ENCODE data around the gene TJP3.
A peak's percentile ranks its signal among the peaks of the same experiment; 100 is the strongest.

The TJP3 gene

DNA sequence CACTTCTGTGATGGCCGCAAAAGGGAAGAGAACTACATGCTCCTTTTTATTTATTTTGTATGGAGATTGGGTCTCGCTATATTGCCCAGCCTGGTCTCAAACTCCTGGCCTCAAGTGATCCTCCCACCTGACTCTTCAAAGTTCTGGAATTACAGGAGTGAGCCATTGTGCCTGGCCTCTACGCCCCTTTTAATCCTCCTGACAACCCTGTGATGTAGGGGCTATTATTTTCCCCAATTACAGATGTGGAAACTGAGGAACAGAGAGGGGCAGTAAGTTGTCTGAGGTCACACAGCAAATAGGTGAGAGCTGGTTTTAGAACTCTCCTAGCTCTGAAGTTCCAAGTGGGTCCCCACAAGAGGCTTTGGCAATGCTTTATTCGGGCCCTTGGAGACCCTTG lies 11.7 kb downstream of the TJP3 start:
- DNase-seq: no peak

DNA sequence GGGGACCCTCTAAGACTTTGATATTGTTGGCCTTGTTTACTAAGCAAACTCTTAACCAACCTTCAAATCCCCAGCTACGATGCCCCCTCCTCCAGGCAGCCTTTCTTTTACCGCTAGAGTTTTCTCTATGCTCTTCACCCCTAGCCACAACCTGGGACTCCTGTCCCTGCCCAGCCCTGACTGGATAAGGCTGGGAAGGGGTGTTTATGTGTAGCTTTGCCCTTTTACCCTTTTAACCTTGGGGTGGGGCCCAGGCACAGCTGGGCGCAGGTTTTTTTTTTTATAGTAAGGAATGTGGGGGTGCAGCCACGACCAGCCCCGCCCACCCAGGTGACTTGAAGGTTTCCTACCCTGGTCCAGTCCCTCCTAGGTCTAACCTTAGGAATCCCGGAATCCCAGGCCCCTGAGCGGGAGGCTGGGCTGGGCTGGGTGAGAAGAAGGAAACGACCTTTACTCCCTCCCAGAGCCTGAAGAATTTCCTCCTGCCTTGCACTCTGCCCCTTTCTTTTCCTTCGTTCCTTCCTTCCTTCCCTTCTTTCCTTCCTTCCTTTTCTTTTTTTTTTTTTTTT lies 12.2 kb downstream of the TJP3 start:
- DNase-seq: no peak

DNA sequence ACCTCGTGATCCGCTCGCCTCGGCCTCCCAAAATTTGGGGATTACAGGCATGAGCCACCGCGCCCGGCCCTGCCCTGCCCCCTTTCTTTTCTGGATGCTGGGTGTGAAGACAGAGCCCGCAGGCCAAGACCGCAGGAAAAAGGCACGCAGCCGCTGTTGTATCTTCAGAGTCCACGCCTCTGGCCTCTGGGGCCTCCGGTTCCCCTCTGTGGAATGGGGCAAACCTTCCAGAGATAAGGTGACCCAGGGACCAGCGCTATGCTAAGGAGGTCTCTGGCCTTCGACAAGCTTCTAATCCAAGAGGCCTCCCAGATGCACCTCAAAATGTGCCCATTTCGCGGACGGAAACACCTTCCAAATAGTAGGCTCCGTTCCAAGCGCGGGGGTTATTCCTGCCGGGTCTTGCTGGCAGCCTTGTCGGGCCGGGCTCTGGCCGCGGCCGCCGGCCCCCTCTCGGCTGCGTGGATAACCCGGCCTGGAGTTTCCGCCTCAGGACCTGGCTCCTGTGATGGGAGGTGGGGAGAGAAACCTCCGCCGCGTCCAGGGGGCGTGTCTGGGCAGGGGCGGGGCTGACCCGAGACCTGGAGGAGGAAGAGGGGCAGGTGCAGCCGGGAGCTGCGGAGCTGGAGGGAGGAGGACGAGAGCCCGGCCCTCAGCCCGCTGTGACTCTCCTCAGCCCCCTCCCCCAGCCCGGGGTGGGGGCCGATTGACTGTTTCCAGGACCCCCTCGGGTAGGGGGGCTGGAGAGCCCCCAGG lies 13.1 kb downstream of the TJP3 start:
- peak; percentile 91 for DNase-seq

DNA sequence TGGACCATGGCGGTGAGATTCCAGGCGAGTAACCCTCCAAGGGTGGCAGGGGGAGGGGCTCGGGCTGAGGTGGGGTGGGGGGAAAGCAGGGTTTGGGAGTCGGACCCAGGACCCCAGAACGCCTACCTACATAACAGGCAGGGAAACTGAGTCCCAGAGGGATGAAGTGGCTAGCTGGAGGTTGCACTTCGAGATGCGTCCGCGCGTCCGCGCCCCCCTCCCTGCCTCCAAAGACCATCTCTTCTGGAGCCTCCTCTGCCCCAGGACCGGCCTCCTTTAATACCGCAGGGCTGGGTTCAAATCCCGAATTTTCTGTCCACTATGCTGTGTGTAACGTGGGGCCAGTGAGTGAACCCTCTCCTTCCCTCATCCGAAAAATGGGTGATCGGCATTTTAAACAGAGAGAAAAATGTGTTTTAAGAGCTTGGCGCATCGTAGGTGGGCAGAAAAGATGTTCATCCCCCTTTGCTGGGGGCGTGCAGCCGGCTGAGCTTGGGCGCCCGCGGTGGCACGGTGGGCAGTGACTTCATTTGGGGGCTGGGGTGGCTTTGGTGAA lies 13.8 kb downstream of the TJP3 start:
- no peak for DNase-seq

DNA sequence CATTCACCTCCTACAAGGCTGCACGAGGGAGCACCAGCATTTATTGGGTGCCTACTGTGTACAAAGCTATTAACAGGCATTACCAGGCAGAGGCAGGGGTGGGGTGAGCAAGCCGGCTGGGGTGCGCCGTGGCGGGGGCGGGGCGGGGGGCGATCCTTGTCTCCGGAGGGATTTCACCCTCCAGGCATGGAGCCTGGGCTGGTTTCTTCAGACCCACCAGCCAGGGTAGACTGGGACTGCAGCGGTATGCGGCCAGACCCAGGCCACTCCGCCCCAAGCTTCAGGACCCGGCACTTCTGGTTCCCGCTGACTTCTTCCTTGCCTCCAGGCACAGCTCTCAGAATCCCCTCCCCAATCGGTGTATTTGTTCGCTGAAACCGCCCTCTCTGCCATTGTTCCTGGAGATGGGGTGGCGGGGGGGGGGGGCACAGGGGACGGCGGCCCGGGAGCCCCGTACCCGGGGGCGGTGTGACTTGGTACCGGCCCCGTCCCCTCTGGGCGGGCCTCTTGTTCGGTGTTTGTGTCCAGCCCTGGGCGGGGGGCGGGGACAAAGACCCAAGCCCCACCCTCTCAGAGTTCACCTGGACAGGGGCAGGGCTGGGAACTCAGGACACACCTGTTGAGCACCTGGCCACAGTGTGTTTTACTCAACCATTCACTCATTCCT lies 14.4 kb downstream of the TJP3 start:
- no peak for DNase-seq

DNA sequence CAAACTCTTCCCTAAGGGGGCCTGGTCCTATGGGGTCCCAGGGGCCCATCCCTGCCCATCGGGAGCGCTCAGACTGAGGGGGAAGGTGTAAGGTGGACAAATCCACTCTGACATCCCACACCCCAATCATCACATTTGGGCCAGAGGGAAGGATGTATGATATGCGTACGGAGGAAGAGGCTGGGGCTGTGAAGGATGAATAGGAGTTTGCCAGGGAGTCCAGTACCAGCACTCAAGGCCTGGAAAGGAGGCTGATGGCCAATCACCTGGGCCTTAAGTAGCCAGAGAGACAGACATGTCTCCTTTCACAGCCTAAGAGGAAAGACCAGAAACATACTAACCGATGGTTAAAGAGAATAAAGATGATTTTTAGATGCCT lies 14.9 kb downstream of the TJP3 start:
- DNase-seq: no peak

DNA sequence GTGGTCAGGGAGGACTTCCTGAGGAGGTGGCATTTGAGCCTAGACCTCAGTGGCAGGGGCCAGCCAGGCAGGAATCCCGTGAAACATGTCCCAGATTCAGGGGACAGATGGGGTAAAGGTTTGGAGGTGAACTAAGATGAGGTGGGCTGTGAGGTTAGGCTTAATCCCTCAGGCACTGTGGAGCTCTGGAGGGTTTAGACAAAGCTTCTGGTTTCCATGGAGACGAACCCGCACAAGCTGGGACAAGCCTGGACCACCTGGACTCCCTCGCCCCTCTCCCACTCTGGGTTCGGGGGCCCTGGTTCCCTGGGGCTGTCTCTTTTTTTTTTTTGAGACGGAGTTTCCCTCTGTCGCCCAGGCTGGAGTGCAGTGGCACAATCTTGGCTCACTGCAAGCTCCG lies 15.7 kb downstream of the TJP3 start:
- no peak for DNase-seq

DNA sequence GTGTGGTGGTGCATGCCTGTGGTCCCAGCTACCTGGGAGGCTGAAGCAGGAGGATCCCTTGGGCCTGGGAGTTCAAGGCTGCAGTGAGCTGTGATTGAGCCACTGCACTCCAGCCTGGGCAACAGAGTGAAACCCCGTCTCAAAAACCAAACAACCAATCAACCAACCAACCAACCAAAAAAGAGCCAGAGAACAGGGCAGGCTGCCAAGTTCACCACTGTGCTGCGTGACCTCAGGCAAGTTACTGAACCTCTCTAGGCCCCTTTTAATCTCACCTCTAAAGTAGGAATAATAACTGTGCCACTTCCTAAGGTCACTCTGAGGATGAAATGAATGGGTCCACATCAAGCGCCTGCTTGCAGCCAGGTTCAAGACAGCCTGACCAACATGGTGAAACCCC lies 16.9 kb downstream of the TJP3 start:
- no peak for DNase-seq

DNA sequence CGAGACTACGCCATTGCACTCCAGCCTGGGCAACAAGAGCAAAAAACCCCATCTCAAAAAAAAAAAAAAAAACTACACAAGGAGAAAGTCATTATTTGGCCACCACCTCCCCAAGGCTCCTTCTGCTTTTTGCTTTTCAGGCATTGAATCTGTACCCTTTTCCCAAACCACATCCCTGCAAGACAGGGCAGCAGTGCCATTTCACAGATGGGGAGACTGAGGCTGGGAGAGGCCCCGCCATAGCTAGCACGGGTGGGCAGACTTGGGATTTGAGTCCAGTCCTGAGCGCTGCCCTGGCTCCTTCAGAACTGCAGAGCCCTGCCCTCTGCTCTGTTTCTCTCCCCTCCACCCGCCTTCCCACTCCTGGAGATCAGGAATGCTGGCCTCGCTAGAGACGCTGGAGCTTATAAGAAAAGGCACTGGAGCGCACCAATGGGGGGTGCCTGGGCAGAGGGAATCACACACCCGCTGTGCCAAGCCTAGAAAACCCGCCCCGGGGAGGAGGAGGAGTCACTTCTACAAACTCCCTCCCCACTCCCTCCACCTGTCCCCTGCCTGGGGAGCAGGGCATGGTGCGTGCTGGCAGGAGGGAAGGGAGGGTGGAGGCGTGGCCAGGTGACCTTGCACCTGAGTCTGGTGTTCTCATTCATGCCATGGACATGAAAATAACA lies 17.6 kb downstream of the TJP3 start:
- DNase-seq: no peak

DNA sequence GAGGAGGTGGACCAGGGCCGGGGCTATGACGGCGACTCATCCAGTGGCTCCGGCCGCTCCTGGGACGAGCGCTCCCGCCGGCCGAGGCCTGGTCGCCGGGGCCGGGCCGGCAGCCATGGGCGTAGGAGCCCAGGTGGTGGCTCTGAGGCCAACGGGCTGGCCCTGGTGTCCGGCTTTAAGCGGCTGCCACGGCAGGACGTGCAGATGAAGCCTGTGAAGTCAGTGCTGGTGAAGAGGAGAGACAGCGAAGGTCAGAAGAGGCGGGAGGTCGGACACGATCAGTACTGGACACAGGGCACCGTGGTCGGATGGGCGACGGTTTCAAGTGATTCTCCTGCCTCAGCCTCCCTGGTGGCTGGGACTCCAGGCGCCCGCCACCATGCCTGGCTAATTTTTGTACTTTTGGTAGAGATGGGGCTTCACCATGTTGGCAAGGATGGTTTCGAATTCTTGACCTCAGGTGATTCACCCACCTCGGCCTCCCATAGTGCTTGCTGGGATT lies 22.3 kb downstream of the TJP3 start:
- DNase-seq: no peak

DNA sequence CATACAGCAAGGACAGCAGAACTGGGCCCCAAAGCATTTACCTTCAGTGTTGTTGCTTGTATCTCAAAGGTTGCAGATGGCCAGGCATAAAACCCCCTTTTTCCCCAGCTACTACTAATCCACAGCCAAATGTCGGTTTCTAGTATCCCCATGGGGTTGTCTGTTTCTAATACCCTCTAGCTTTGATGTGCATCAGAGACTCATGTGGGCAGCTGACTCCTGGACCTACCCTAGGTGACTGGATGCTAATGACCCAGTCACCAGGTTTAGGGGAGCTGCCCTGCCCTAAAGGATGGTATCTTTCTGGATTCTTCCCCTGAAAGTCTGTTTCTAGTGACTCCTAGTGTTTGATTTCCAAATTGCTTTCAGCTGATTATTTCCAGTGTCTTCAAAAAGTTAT lies 23.9 kb downstream of the TJP3 start:
- DNase-seq: no peak

DNA sequence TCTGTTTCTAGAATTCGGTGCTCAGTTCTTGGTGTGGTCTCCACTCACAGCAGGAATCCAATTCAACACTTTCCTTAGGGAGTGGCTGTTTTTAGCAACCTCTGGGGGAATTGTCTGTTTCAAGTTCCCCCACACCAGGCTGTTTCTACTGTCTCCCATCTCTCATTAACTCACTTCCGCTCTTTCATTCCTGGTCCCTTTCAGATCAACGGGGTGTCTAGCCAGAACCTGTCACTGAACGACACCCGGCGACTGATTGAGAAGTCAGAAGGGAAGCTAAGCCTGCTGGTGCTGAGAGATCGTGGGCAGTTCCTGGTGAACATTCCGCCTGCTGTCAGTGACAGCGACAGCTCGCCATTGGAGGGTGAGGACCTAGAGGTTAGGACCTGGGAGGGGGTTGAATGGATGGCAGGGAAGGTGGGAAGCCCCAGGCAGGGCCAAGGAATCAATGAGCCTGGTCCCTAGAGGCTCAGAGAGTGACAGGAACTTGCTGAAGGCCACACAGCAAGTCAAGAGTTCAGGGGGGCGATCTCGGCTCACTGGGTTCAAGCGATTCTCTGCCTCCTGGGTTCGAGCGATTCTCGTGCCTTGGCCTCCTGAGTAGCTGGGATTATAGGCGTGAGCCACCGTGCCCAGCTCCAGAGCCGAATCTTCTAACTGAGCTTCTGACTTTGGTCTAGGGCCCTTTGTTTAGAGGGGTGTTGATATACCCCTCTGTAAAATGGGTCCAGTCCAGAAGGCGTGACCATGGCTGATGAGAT lies 25.5 kb downstream of the TJP3 start:
- no peak for DNase-seq

DNA sequence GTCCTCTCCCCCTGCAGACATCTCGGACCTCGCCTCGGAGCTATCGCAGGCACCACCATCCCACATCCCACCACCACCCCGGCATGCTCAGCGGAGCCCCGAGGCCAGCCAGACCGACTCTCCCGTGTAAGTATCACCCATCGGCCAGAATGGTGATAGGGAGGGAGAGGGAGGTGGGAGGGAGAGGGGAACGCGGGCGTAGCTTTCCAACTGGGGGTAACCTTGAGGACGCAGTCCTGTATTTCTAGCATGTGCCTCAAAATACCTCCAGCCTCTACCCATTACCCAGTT lies 26.1 kb downstream of the TJP3 start:
- no peak for DNase-seq

DNA sequence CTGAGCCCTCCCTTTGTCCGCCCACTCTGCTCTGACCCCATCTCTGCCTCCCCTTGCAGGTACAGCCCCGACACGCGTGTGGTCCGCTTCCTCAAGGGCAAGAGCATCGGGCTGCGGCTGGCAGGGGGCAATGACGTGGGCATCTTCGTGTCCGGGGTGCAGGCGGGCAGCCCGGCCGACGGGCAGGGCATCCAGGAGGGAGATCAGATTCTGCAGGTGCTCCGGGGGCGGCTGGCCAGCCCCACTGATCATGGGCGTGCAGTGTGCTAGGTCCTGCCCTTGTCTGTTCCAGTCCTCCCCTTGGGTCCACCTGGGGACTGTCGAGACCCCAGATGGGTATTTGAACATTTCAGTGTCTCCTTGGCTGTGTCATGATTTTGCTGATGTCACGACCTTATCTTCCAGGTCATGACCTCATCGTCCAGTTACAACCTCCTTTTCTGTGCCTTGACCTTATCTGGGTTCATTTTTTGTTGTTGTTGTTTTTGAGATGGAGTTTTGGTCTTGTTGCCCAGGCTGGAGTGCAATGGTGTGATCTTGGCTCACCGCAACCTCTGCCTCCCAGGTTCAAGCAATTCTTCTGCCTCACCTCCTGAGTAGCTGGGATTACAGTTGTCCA lies 28.0 kb downstream of the TJP3 start:
- no peak for DNase-seq

DNA sequence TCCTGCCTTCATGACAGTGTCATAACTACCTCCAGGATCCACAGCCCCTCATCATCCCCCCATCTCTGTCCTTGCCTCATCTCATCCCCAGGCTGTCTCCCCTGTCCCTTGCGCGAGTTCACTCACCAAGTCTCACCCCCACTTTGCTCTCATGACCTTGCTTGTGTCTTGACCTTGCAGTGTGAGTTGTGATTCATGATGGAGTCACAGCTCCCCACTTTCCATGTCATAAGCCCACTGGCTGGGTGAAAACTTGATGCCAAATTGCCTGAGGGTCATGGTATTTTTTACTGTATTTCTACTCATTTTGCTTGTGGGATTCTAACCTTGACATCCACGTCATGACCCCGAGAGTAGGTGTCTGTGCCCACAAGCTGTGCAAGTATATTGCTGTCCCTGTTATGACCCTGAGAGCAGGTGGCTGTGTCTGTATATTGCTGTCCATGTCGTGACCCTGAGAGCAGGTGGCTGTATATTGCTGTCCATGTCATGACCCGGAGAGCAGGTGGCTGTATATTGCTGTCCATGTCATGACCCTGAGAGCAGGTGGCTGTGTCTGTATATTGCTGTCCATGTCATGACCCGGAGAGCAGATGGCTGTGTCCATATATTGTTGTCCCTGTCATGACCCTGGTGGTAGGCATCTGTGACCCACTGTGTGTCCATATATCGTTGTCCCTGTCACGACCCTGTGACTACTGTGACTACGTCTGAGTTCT lies 29.5 kb downstream of the TJP3 start:
- DNase-seq: no peak

DNA sequence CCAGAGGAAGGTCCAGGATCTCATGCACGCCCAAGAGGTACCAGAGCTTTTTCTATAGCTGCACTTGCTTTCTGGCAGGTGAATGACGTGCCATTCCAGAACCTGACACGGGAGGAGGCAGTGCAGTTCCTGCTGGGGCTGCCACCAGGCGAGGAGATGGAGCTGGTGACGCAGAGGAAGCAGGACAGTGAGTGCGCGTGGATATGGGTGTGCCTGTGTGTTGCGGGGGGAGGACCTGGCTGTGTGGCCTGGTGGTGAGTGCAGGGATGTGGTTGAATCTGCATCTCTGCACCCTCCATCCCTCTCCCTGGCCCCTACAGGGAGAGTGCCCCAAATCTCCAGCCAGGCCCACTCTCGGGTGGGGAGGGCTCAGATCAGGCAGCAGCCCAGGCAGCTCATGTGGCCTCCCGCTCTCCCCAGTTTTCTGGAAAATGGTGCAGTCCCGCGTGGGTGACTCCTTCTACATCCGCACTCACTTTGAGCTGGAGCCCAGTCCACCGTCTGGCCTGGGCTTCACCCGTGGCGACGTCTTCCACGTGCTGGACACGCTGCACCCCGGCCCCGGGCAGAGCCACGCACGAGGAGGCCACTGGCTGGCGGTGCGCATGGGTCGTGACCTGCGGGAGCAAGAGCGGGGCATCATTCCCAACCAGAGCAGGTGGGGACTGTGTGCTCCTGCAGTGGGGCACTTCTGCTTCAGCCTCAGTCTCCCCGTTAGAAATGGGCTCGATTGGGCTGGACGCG lies 30.5 kb downstream of the TJP3 start:
- DNase-seq: no peak

DNA sequence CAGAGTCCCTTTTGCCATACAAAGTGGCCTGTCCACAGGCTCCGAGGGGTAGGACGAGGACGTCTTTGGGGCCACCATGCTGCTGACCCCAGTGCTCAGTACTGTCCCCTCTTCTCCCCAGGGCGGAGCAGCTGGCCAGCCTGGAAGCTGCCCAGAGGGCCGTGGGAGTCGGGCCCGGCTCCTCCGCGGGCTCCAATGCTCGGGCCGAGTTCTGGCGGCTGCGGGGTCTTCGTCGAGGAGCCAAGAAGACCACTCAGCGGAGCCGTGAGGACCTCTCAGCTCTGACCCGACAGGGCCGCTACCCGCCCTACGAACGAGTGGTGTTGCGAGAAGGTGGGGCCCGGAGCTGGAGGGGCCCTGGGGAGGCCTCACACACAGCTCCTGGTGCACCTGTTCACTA lies 32.2 kb downstream of the TJP3 start:
- no peak for DNase-seq

DNA sequence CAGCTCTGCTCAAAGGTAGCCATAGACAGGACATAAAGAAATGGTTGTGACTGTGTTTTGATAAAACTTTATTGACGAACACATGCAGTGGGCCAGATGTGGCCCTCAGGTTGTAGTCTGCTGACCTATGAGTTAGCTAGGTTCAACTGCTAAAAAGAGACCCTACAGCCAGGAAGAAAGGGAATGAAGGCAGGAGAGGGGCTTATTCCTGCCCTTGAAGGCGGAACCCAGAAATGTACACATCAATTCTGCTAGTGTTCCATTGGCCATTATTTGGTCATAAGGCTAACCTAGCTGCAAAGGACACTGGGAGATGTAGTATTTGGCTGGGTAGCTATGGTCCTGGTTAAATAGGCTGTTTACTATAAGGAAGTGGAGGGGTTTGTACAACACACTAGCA lies 35.3 kb downstream of the TJP3 start:
- no peak for DNase-seq

DNA sequence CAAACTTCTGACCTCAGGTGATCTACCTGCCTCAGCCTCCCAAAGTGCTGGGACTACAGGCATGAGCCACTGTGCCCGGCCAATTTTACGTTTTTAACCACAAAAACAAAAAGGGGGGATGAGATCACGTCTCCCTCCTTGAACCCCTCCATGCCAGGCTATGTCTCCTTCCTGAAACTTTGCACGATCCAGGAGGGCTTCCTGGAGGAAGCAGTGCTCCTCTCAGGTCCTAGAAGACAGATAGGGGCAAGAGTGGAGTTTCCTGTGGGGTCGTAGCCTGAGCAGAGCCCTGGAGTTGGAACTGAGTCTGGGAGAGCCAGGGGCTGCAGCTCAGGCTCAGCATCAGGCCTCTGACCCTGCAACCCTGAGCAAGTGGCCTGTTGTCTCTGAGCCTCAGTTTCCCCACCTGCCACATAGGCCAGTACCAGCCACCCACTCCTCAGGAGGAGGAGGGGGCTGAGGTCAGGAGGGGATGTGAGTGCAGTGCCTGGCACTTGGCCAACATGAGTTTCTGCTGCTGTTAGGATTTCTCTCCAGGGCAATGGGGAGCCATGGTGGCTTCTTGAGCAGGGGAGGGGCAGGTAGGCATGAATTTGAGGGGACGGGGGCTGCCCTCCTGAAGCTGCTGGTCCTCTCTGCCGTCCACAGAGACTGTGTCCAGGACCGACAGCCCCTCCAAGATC lies 37.3 kb downstream of the TJP3 start:
- no peak for DNase-seq

DNA sequence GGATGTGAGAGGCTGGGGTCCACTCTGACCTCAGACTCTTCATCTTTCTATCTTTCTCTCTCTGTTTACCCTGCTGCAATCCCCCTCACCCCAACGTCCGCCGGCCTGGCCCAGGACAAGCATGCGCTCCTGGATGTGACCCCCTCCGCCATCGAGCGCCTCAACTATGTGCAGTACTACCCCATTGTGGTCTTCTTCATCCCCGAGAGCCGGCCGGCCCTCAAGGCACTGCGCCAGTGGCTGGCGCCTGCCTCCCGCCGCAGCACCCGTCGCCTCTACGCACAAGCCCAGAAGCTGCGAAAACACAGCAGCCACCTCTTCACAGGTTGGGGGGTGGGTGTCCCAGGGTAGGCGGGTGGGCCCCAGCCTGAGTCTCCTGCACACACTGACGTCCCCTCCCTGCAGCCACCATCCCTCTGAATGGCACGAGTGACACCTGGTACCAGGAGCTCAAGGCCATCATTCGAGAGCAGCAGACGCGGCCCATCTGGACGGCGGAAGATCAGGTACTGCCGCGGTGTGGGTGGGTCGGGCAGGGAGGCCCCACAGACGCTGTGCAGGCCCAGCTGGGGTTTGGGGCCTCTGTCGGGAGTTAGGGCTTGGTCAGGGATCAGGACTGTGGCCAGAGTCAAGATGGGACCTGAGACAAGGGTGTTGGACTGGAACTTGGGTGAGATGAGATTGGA lies 38.3 kb downstream of the TJP3 start:
- DNase-seq: no peak
